Osteocyte (in vitro differentiated cells): ENCODE data around the gene CDYL. TPM values are rescaled to one million over a fixed set of nuclear protein-coding genes. Genes with fewer than 3 reads are reported as not detected.
A peak's percentile ranks its signal among the peaks of the same experiment; 100 is the strongest.
"Not testable (repeated sequence)": the region's sequence is repeated elsewhere in the genome, so short reads cannot be mapped to it uniquely, and the experiment has no call there.

Source experiments
- DNase-seq: peaks from one replicate; pipeline ENCODE4 v3.0.0; 2021; ENCODE audit warnings: mixed read lengths; ENCODE audit not compliant: unreplicated experiment; ENCODE audit errors: extremely low spot score
- H3K27ac Mint-ChIP-seq: one replicate; pipeline ENCODE4 v1.8.0; 2021; ENCODE audit warnings: mild to moderate bottlenecking, mixed read lengths; ENCODE audit not compliant: unreplicated experiment
- H3K27me3 Mint-ChIP-seq: one replicate; pipeline ENCODE4 v1.8.0; 2021; ENCODE audit warnings: mixed read lengths; ENCODE audit not compliant: unreplicated experiment
- H3K36me3 Mint-ChIP-seq: one replicate; pipeline ENCODE4 v1.8.0; 2021; ENCODE audit warnings: mixed read lengths; ENCODE audit not compliant: unreplicated experiment
- H3K4me1 Mint-ChIP-seq: one replicate; pipeline ENCODE4 v1.8.0; 2021; ENCODE audit warnings: mixed read lengths; ENCODE audit not compliant: unreplicated experiment
- H3K4me3 Mint-ChIP-seq: one replicate; pipeline ENCODE4 v1.8.0; 2021; ENCODE audit warnings: mild to moderate bottlenecking, moderate library complexity, mixed read lengths; ENCODE audit not compliant: unreplicated experiment
- H3K9me3 Mint-ChIP-seq: one replicate; pipeline ENCODE4 v1.8.0; 2021; ENCODE audit warnings: mixed read lengths; ENCODE audit not compliant: unreplicated experiment
- total RNA-seq: library from RNA; stranded (reverse); gene quantifications from 2 replicates; pipeline ENCODE4 v1.2.1, GENCODE V29; 2021
- TF ChIP-seq, protein P1 (sequence below): fragments of 200-600 bp; sonication (generic); IDR thresholded peaks from 2 replicates; pipeline ENCODE4 v1.5.0; 2021; ENCODE audit warnings: antibody characterized with exemption, mild to moderate bottlenecking, moderate library complexity

CDYL gene
- total RNA-seq, 1 donor from 2014 or later, result 39.8 TPM

- Mint-ChIP-seq H3K4me3 (no peak overlapping the region), H3K27me3 (no peaks in the 10 kb centered on the region), H3K9me3 (peaks cover 32% of the 10 kb centered on the region), H3K36me3 (peaks cover 17% of the 10 kb centered on the region), H3K27ac (no peak overlapping the region), H3K4me1 (no peaks in the 10 kb centered on the region)
- no peak for DNase-seq
- TF ChIP-seq, protein P1, sequence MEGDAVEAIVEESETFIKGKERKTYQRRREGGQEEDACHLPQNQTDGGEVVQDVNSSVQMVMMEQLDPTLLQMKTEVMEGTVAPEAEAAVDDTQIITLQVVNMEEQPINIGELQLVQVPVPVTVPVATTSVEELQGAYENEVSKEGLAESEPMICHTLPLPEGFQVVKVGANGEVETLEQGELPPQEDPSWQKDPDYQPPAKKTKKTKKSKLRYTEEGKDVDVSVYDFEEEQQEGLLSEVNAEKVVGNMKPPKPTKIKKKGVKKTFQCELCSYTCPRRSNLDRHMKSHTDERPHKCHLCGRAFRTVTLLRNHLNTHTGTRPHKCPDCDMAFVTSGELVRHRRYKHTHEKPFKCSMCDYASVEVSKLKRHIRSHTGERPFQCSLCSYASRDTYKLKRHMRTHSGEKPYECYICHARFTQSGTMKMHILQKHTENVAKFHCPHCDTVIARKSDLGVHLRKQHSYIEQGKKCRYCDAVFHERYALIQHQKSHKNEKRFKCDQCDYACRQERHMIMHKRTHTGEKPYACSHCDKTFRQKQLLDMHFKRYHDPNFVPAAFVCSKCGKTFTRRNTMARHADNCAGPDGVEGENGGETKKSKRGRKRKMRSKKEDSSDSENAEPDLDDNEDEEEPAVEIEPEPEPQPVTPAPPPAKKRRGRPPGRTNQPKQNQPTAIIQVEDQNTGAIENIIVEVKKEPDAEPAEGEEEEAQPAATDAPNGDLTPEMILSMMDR, result no peak
Measured at GRCh38 chr6:4829089-4829488, 52.9 kb downstream of the CDYL start.

DNA sequence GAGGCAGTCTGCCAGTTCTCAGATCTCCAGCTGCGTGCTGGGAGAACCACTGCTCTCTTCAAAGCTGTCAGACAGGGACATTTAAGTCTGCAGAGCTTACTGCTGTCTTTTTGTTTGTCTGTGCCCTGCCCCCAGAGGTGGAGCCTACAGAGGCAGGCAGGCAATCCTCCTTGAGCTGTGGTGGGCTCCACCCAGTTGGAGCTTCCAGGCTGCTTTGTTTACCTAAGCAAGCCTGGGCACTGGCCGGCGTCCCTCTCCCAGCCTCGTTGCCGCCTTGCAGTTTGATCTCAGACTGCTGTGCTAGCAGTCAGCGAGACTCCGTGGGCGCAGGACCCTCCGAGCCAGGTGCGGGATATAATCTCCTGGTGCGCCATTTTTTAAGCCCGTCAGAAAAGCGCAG lies 59.3 kb downstream of the CDYL start:
- H3K4me3 Mint-ChIP-seq, H3K27me3 Mint-ChIP-seq, H3K4me1 Mint-ChIP-seq, DNase-seq, H3K27ac Mint-ChIP-seq: not testable (repeated sequence)
- Mint-ChIP-seq H3K36me3 (peaks cover 11% of the 10 kb centered on the region), H3K9me3 (peaks cover 15% of the 10 kb centered on the region)

DNA sequence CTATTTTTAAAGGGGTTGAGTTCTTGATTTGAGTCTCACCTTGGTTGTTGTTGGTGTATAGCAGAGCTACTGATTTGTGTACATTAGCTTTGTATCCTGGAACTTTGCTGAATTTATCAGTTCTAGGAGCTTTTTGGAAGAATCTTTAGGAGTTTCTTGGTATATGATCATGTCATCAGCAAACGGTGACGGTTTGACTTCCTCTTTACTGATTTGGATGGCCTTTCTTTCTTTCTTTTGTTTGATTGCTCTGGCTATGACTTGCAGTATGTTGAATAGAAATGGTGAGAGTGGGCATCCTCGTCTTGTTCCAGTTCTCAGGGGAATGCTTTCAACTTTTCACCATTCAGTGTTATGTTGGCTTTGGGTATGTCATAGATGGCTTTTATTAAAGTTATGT lies 64.0 kb downstream of the CDYL start:
- TF ChIP-seq, protein P1, result no peak
- DNase-seq, result no peak
- no peak overlapping the region for H3K4me3 Mint-ChIP-seq
- peaks cover 51% of the 10 kb centered on the region for H3K9me3 Mint-ChIP-seq
- no peaks in the 10 kb centered on the region for H3K4me1 Mint-ChIP-seq
- H3K27me3 Mint-ChIP-seq, result no peaks in the 10 kb centered on the region
- H3K27ac Mint-ChIP-seq, result no peak overlapping the region
- H3K36me3 Mint-ChIP-seq, result peaks cover 19% of the 10 kb centered on the region

GRCh38 chr6:4844108-4844507 lies 67.9 kb downstream of the CDYL start:
- TF ChIP-seq, protein P1, result peak; percentile 32
- peaks cover 16% of the 10 kb centered on the region for H3K36me3 Mint-ChIP-seq
- no peak for DNase-seq
- H3K27ac Mint-ChIP-seq, result no peak overlapping the region
- peaks cover 61% of the 10 kb centered on the region for H3K9me3 Mint-ChIP-seq
- peaks cover 11% of the 10 kb centered on the region for H3K4me1 Mint-ChIP-seq
- no peaks in the 10 kb centered on the region for H3K27me3 Mint-ChIP-seq
- H3K4me3 Mint-ChIP-seq, result no peak overlapping the region

DNA sequence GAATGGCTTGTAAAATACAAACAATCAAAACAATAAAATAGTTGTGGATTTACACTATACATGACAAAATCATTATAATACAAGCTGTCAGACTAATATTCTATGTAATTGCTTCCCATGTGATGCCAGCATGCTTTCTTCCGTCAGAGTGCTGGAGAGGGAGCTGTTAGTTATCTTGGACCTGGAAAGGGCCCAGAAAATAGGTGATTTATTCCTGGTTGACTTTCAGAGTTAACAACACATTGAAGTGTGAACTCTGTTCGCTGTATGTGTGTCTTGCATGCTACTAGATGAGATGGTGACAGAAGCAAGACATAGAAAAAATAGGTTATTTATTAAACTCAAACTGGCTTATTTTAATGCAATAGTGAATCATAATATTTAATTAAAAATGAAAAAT lies 70.2 kb downstream of the CDYL start:
- Mint-ChIP-seq H3K4me1 (peaks cover 16% of the 10 kb centered on the region), H3K9me3 (peaks cover 45% of the 10 kb centered on the region), H3K36me3 (peaks cover 12% of the 10 kb centered on the region), H3K4me3 (no peak overlapping the region), H3K27me3 (no peaks in the 10 kb centered on the region), H3K27ac (no peak overlapping the region)
- DNase-seq, result no peak
- TF ChIP-seq, protein P1, result no peak
